ENCODE data around the gene BIN1. TPM values are rescaled to one million over a fixed set of nuclear protein-coding genes. Genes with fewer than 3 reads are reported as not detected.

The BIN1 gene
- total and polyA plus RNA-seq, 4 experiments from 2014 or later, result 99.4 to 163 (median 122) TPM

GRCh38 chr2:127093648-127094210 lies 13.2 kb downstream of the BIN1 start:
- ChIA-PET POLR2A (ENCODE audit: partially characterized antibody) (no interaction called here), CTCF (ENCODE audit: partially characterized antibody) (no interaction called here)
- Histone ChIP-seq H3K27me3 (ENCODE audit: insufficient read depth, low read length) (no peaks in the 10 kb centered on the region), H3K36me3 (ENCODE audit: insufficient read depth, low read length) (no peaks in the 10 kb centered on the region), H3K4me1 (ENCODE audit: insufficient read depth, low read length) (no peaks in the 10 kb centered on the region), H3K4me3 (ENCODE audit: low read length in 2 of 2) (no peak overlapping the region), H3K27ac (ENCODE audit: low read depth, low read length) (no peak overlapping the region), H3K9me3 (ENCODE audit: control insufficient read depth in 1 of 2, low read length in 2 of 2) (no peaks in the 10 kb centered on the region)
- no peak overlapping the region for H3K4me3 Mint-ChIP-seq
- DNase-seq, result no peak
- no peaks in the 10 kb centered on the region for H3K36me3 Mint-ChIP-seq
- intact Hi-C loops (cut with micrococcal nuclease), result no loop called here
- peaks cover 0 to 2% of the 10 kb centered on the region in 2 donors for H3K27me3 Mint-ChIP-seq
- no peak overlapping the region for H3K27ac Mint-ChIP-seq
- H3K9me3 Mint-ChIP-seq, result no peaks in the 10 kb centered on the region
- no peaks in the 10 kb centered on the region for H3K4me1 Mint-ChIP-seq

GRCh38 chr2:127092901-127093516 lies 13.9 kb downstream of the BIN1 start:
- CTCF ChIA-PET (ENCODE audit: partially characterized antibody), result no interaction called here
- Histone ChIP-seq H3K4me1 (ENCODE audit: insufficient read depth, low read length) (no peaks in the 10 kb centered on the region), H3K9me3 (ENCODE audit: control insufficient read depth in 1 of 2, low read length in 2 of 2) (no peaks in the 10 kb centered on the region), H3K27ac (ENCODE audit: low read depth, low read length) (no peak overlapping the region), H3K36me3 (ENCODE audit: insufficient read depth, low read length) (no peaks in the 10 kb centered on the region), H3K27me3 (ENCODE audit: insufficient read depth, low read length) (no peaks in the 10 kb centered on the region), H3K4me3 (ENCODE audit: low read length in 2 of 2) (no peak overlapping the region)
- Mint-ChIP-seq H3K36me3 (no peaks in the 10 kb centered on the region), H3K27ac (no peak overlapping the region), H3K4me1 (no peaks in the 10 kb centered on the region), H3K4me3 (no peak overlapping the region), H3K27me3 (peaks cover 0 to 2% of the 10 kb centered on the region in 2 donors), H3K9me3 (no peaks in the 10 kb centered on the region)
- intact Hi-C loops (cut with micrococcal nuclease), result no loop called here
- POLR2A ChIA-PET (ENCODE audit: partially characterized antibody), result no interaction called here
- no peak for DNase-seq

- no peaks in the 10 kb centered on the region for H3K9me3 ChIP-seq (ENCODE audit: control insufficient read depth in 1 of 2, low read length in 2 of 2)
- no peaks in the 10 kb centered on the region for H3K9me3 Mint-ChIP-seq
- H3K27me3 Mint-ChIP-seq, result peaks cover 0 to 2% of the 10 kb centered on the region in 2 donors
- H3K4me1 ChIP-seq (ENCODE audit: insufficient read depth, low read length), result no peaks in the 10 kb centered on the region
- no peaks in the 10 kb centered on the region for H3K27me3 ChIP-seq (ENCODE audit: insufficient read depth, low read length)
- H3K4me3 Mint-ChIP-seq, result no peak overlapping the region
- H3K27ac Mint-ChIP-seq, result no peak overlapping the region
- POLR2A ChIA-PET (ENCODE audit: partially characterized antibody), result no interaction called here
- H3K36me3 ChIP-seq (ENCODE audit: insufficient read depth, low read length), result no peaks in the 10 kb centered on the region
- DNase-seq, result no peak
- CTCF ChIA-PET (ENCODE audit: partially characterized antibody), result no interaction called here
- H3K27ac ChIP-seq (ENCODE audit: low read depth, low read length), result no peak overlapping the region
- intact Hi-C loops (cut with micrococcal nuclease), result no loop called here
- no peaks in the 10 kb centered on the region for H3K4me1 Mint-ChIP-seq
- H3K4me3 ChIP-seq (ENCODE audit: low read length in 2 of 2), result no peak overlapping the region
- no peaks in the 10 kb centered on the region for H3K36me3 Mint-ChIP-seq
Measured at GRCh38 chr2:127092306-127092705, 14.6 kb downstream of the BIN1 start.

- Mint-ChIP-seq H3K27me3 (peaks cover 0 to 2% of the 10 kb centered on the region in 2 donors), H3K4me1 (peaks cover 0 to under 1% (median 0%) of the 10 kb centered on the region in 4 donors), H3K9me3 (no peaks in the 10 kb centered on the region), H3K4me3 (no peak overlapping the region), H3K27ac (no peak overlapping the region), H3K36me3 (no peaks in the 10 kb centered on the region)
- no peak overlapping the region for H3K27ac ChIP-seq (ENCODE audit: low read depth, low read length)
- ChIA-PET POLR2A (ENCODE audit: partially characterized antibody) (no interaction called here), CTCF (ENCODE audit: partially characterized antibody) (no interaction called here)
- H3K4me1 ChIP-seq (ENCODE audit: insufficient read depth, low read length), result no peaks in the 10 kb centered on the region
- no peaks in the 10 kb centered on the region for H3K27me3 ChIP-seq (ENCODE audit: insufficient read depth, low read length)
- intact Hi-C loops (cut with micrococcal nuclease), result no loop called here
- no peak overlapping the region for H3K4me3 ChIP-seq (ENCODE audit: low read length in 2 of 2)
- no peak for DNase-seq
- no peaks in the 10 kb centered on the region for H3K9me3 ChIP-seq (ENCODE audit: control insufficient read depth in 1 of 2, low read length in 2 of 2)
- H3K36me3 ChIP-seq (ENCODE audit: insufficient read depth, low read length), result no peaks in the 10 kb centered on the region
Measured at GRCh38 chr2:127091886-127092285, 15.1 kb downstream of the BIN1 start.

GRCh38 chr2:127091148-127091547 lies 15.8 kb downstream of the BIN1 start:
- Histone ChIP-seq H3K4me3 (ENCODE audit: low read length in 2 of 2) (no peak overlapping the region), H3K27ac (ENCODE audit: low read depth, low read length) (no peak overlapping the region), H3K4me1 (ENCODE audit: insufficient read depth, low read length) (no peaks in the 10 kb centered on the region), H3K36me3 (ENCODE audit: insufficient read depth, low read length) (no peaks in the 10 kb centered on the region), H3K27me3 (ENCODE audit: insufficient read depth, low read length) (no peaks in the 10 kb centered on the region), H3K9me3 (ENCODE audit: control insufficient read depth in 1 of 2, low read length in 2 of 2) (no peaks in the 10 kb centered on the region)
- Mint-ChIP-seq H3K4me3 (no peak overlapping the region), H3K9me3 (no peaks in the 10 kb centered on the region), H3K27ac (no peak overlapping the region), H3K36me3 (no peaks in the 10 kb centered on the region), H3K4me1 (peaks cover 0 to 5% (median 1%) of the 10 kb centered on the region in 4 donors), H3K27me3 (peaks cover 0 to 2% of the 10 kb centered on the region in 2 donors)
- ChIA-PET POLR2A (ENCODE audit: partially characterized antibody) (no interaction called here), CTCF (ENCODE audit: partially characterized antibody) (no interaction called here)
- intact Hi-C loops (cut with micrococcal nuclease), result no loop called here
- no peak for DNase-seq

- H3K4me1 Mint-ChIP-seq, result peaks cover 0 to 9% (median 2%) of the 10 kb centered on the region in 4 donors
- H3K4me3 Mint-ChIP-seq, result no peak overlapping the region
- intact Hi-C loops (cut with micrococcal nuclease), result no loop called here
- no peak overlapping the region for H3K27ac Mint-ChIP-seq
- H3K4me3 ChIP-seq (ENCODE audit: low read length in 2 of 2), result no peak overlapping the region
- H3K36me3 Mint-ChIP-seq, result no peaks in the 10 kb centered on the region
- ChIA-PET CTCF (ENCODE audit: partially characterized antibody) (no interaction called here), POLR2A (ENCODE audit: partially characterized antibody) (no interaction called here)
- H3K27me3 ChIP-seq (ENCODE audit: insufficient read depth, low read length), result no peaks in the 10 kb centered on the region
- peaks cover 0 to 2% of the 10 kb centered on the region in 2 donors for H3K27me3 Mint-ChIP-seq
- peaks cover 6% of the 10 kb centered on the region for H3K4me1 ChIP-seq (ENCODE audit: insufficient read depth, low read length)
- no peak for DNase-seq
- no peaks in the 10 kb centered on the region for H3K9me3 ChIP-seq (ENCODE audit: control insufficient read depth in 1 of 2, low read length in 2 of 2)
- no peaks in the 10 kb centered on the region for H3K9me3 Mint-ChIP-seq
- no peak overlapping the region for H3K27ac ChIP-seq (ENCODE audit: low read depth, low read length)
- no peaks in the 10 kb centered on the region for H3K36me3 ChIP-seq (ENCODE audit: insufficient read depth, low read length)
Measured at GRCh38 chr2:127090281-127091120, 16.5 kb downstream of the BIN1 start.

GRCh38 chr2:127089478-127090235 lies 17.3 kb downstream of the BIN1 start:
- H3K36me3 Mint-ChIP-seq, result no peaks in the 10 kb centered on the region
- no peak overlapping the region for H3K27ac Mint-ChIP-seq
- intact Hi-C loops (cut with micrococcal nuclease), result loop anchor here (10.0 kb wide), 3 partner anchors 205 to 435 kb away; partner anchors contain the start of genes ERCC3, IWS1 and PROC
- Histone ChIP-seq H3K27me3 (ENCODE audit: insufficient read depth, low read length) (no peaks in the 10 kb centered on the region), H3K27ac (ENCODE audit: low read depth, low read length) (no peak overlapping the region), H3K9me3 (ENCODE audit: control insufficient read depth in 1 of 2, low read length in 2 of 2) (no peaks in the 10 kb centered on the region), H3K4me3 (ENCODE audit: low read length in 2 of 2) (no peak overlapping the region), H3K4me1 (ENCODE audit: insufficient read depth, low read length) (peaks cover 14% of the 10 kb centered on the region), H3K36me3 (ENCODE audit: insufficient read depth, low read length) (no peaks in the 10 kb centered on the region)
- ChIA-PET CTCF (ENCODE audit: partially characterized antibody) (no interaction called here), POLR2A (ENCODE audit: partially characterized antibody) (no interaction called here)
- peaks cover 0 to 2% of the 10 kb centered on the region in 2 donors for H3K27me3 Mint-ChIP-seq
- no peak for DNase-seq
- no peaks in the 10 kb centered on the region for H3K9me3 Mint-ChIP-seq
- H3K4me1 Mint-ChIP-seq, result peaks cover 3 to 18% (median 8%) of the 10 kb centered on the region in 4 donors
- no peak overlapping the region for H3K4me3 Mint-ChIP-seq
